H9 (cell line): Measurements from ENCODE around the gene FCGBP. TPM values are rescaled to one million over a fixed set of nuclear protein-coding genes. Genes with fewer than 3 reads are reported as not detected.

Source experiments
- DNase-seq: peaks from one replicate; pipeline ENCODE4 v3.0.0-alpha.2; 2017
- H2AFZ ChIP-seq: one replicate; pipeline ENCODE4 v1.6.1; 2013; ENCODE audit warnings: mild to moderate bottlenecking, low read length, control low read depth, moderate library complexity
- H2AK5ac ChIP-seq: 2 replicates; pipeline ENCODE4 v1.6.1; 2013; ENCODE audit warnings: low read length, control low read depth, mixed read lengths; ENCODE audit not compliant: insufficient read length
- H2BK120ac ChIP-seq: one replicate; pipeline ENCODE4 v1.6.1; 2013; ENCODE audit warnings: low read depth, mild to moderate bottlenecking, low read length, control low read depth, inconsistent platforms; ENCODE audit not compliant: poor library complexity, severe bottlenecking
- H2BK12ac ChIP-seq: 2 replicates; pipeline ENCODE4 v1.6.1; 2013; ENCODE audit warnings: low read length, control low read depth, mixed read lengths, low read depth; ENCODE audit not compliant: insufficient read length
- H2BK15ac ChIP-seq: 2 replicates; pipeline ENCODE4 v1.6.1; 2013; ENCODE audit warnings: low read depth, low read length, control low read depth
- H2BK20ac ChIP-seq: one replicate; pipeline ENCODE4 v1.6.1; 2013; ENCODE audit warnings: low read depth, mild to moderate bottlenecking, low read length, control low read depth, inconsistent platforms; ENCODE audit not compliant: poor library complexity, severe bottlenecking
- H2BK5ac ChIP-seq: 2 replicates; pipeline ENCODE4 v1.6.1; 2013; ENCODE audit warnings: low read length, control low read depth, mixed read lengths; ENCODE audit not compliant: insufficient read length
- H3K14ac ChIP-seq: 2 replicates; pipeline ENCODE4 v1.6.1; 2013; ENCODE audit warnings: low read length, control low read depth; ENCODE audit not compliant: insufficient read depth
- H3K18ac ChIP-seq: 2 replicates; pipeline ENCODE4 v1.6.1; 2013; ENCODE audit warnings: low read depth, mild to moderate bottlenecking, mixed read lengths, low read length, control low read depth; ENCODE audit not compliant: insufficient read length
- H3K23ac ChIP-seq: 2 replicates; pipeline ENCODE4 v1.6.1; 2013; ENCODE audit warnings: low read length, control low read depth, mixed read lengths, low read depth; ENCODE audit not compliant: insufficient read length
- H3K23me2 ChIP-seq: 2 replicates; pipeline ENCODE4 v1.6.1; 2013; ENCODE audit warnings: low read depth, mild to moderate bottlenecking, mixed read lengths, low read length, control low read depth; ENCODE audit not compliant: insufficient read length, poor library complexity, severe bottlenecking
- H3K27ac ChIP-seq: 2 replicates; pipeline ENCODE4 v1.5.1; 2013; ENCODE audit warnings: low read length, control low read depth, mixed read lengths, low read depth; ENCODE audit not compliant: insufficient read length
- H3K27me3 ChIP-seq: 2 replicates; pipeline ENCODE4 v1.6.1; 2013; ENCODE audit warnings: low read length, control low read depth, inconsistent platforms; ENCODE audit not compliant: insufficient read depth
- H3K4ac ChIP-seq: 2 replicates; pipeline ENCODE4 v1.6.1; 2013; ENCODE audit warnings: low read depth, mild to moderate bottlenecking, control low read depth, inconsistent platforms, low read length, moderate library complexity
- H3K4me1 ChIP-seq: 2 replicates; pipeline ENCODE4 v1.6.1; 2013; ENCODE audit warnings: low read length, control low read depth, inconsistent platforms; ENCODE audit not compliant: insufficient read depth
- H3K4me2 ChIP-seq: 2 replicates; pipeline ENCODE4 v1.6.1; 2013; ENCODE audit warnings: low read length, control low read depth, mixed read lengths; ENCODE audit not compliant: insufficient read length, insufficient read depth
- H3K56ac ChIP-seq: 2 replicates; pipeline ENCODE4 v1.6.1; 2013; ENCODE audit warnings: low read depth, mild to moderate bottlenecking, mixed read lengths, low read length, control low read depth; ENCODE audit not compliant: insufficient read length
- H3K79me1 ChIP-seq: 2 replicates; pipeline ENCODE4 v1.6.1; 2013; ENCODE audit warnings: low read depth, mild to moderate bottlenecking, moderate library complexity, low read length, control low read depth, inconsistent platforms; ENCODE audit not compliant: insufficient read depth, poor library complexity, severe bottlenecking
- H3K79me2 ChIP-seq: 2 replicates; pipeline ENCODE4 v1.6.1; 2013; ENCODE audit warnings: low read length, control low read depth, inconsistent platforms; ENCODE audit not compliant: insufficient read depth
- H3K9ac ChIP-seq: 2 replicates; pipeline ENCODE4 v1.6.1; 2013; ENCODE audit warnings: low read length, control low read depth, mixed read lengths; ENCODE audit not compliant: insufficient read length; ENCODE audit errors: extremely low read depth
- H3K9me3 ChIP-seq: one replicate; pipeline ENCODE4 v1.6.1; 2013; ENCODE audit warnings: low read depth, low read length, inconsistent platforms; ENCODE audit not compliant: control insufficient read depth
- H3T11ph ChIP-seq: one replicate; pipeline ENCODE4 v1.6.1; 2013; ENCODE audit warnings: mild to moderate bottlenecking, low read length, control low read depth, inconsistent platforms
- H4K20me1 ChIP-seq: one replicate; pipeline ENCODE4 v1.6.1; 2013; ENCODE audit not compliant: control insufficient read depth, insufficient read length, insufficient read depth
- H4K5ac ChIP-seq: 2 replicates; pipeline ENCODE4 v1.6.1; 2013; ENCODE audit warnings: low read depth, mild to moderate bottlenecking, mixed read lengths, low read length, control low read depth; ENCODE audit not compliant: insufficient read length
- H4K8ac ChIP-seq: replicated peaks from 2 replicates; pipeline ENCODE4 v1.6.1; 2013; ENCODE audit warnings: low read length, control low read depth, mixed read lengths, low read depth; ENCODE audit not compliant: insufficient read length
- H4K91ac ChIP-seq: 2 replicates; pipeline ENCODE4 v1.6.1; 2013; ENCODE audit warnings: low read depth, mild to moderate bottlenecking, moderate library complexity, mixed read lengths, low read length, control low read depth; ENCODE audit not compliant: insufficient read length
- H3K27ac Mint-ChIP-seq, 3 experiments: 2 replicates in 2 of 3; 3 replicates in 1 of 3; pipeline ENCODE4 v1.8.0; 2020 to 2021; ENCODE audit warnings: mixed read lengths in 3 of 3, mild to moderate bottlenecking in 1 of 3, moderate library complexity in 1 of 3
- H3K27me3 Mint-ChIP-seq: 2 replicates; pipeline ENCODE4 v1.8.0; 2021; ENCODE audit warnings: low read depth, mild to moderate bottlenecking, moderate library complexity, mixed read lengths
- H3K36me3 Mint-ChIP-seq, 3 experiments: 2 replicates in 2 of 3; 3 replicates in 1 of 3; pipeline ENCODE4 v1.8.0; 2020 to 2021; ENCODE audit warnings: low read depth in 3 of 3, mixed read lengths in 3 of 3; ENCODE audit not compliant: insufficient read depth in 1 of 3
- H3K4me1 Mint-ChIP-seq, 2 experiments: 2 replicates each; pipeline ENCODE4 v1.8.0; 2020; ENCODE audit warnings: mixed read lengths in 2 of 2
- H3K4me3 Mint-ChIP-seq, 2 experiments: 2 replicates in 1 of 2; 3 replicates in 1 of 2; pipeline ENCODE4 v1.8.0; 2020 to 2021; ENCODE audit warnings: mild to moderate bottlenecking in 2 of 2, mixed read lengths in 2 of 2, moderate library complexity in 1 of 2
- H3K9me3 Mint-ChIP-seq, 2 experiments: 2 replicates in 1 of 2; 3 replicates in 1 of 2; pipeline ENCODE4 v1.8.0; 2020; ENCODE audit warnings: mild to moderate bottlenecking in 2 of 2, mixed read lengths in 2 of 2, moderate library complexity in 1 of 2
- CTCF ChIP-seq: fragments of 200-600 bp; sonication (generic); conservative IDR thresholded peaks from 3 replicates; pipeline ENCODE4 v1.8.0; 2021; ENCODE audit warnings: antibody characterized with exemption, mild to moderate bottlenecking
- WGBS: extraction: QIAGEN DNeasy Blood & Tissue Kit; methylation state at CpG from one replicate; pipeline ENCODE4 v1.1.7; 2013; ENCODE audit warnings: missing lambda C conversion rate, low lambda C conversion rate, mixed read lengths; ENCODE audit not compliant: insufficient read length; ENCODE audit errors: extremely low coverage; 5-methylcytosine and 5-hydroxymethylcytosine counted together
- total RNA-seq: library from RNA; stranded (reverse); gene quantifications from 2 replicates; pipeline ENCODE4 v1.2.1, GENCODE V29; 2021

Gene FCGBP
- total RNA-seq, 1 experiment from 2014 or later = 0.13 TPM

DNA sequence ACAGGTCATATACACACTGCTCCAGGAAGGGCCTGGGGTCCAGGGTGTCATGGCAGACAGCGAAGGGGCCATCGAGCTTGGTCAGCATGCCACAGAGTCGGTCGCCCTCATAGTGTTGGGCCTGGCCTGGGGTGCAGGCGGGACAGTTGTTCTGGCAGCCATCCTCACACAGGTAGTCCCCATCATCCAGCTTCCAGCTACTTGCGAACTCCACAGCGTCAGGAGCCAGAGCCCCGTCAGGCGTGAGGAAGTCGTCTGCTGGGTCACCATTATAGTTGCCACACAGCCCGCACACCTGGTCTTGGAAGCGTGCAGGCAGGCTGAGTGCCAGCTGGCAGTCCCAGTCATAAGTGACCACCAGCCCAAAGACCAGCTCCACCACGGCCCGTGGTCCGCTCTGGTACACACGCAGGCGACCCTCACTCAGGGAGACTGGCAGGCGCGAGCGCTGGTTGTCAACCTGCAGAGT, 16.2 kb downstream of the FCGBP start:
- Histone ChIP-seq H3K4ac (no peak overlapping the region), H4K91ac (no peak overlapping the region), H3K23ac (no peak overlapping the region), H3K4me1 (no peaks in the 10 kb centered on the region), H2AFZ (no peak overlapping the region), H3K9me3 (no peaks in the 10 kb centered on the region), H3K23me2 (peaks cover 5% of the 10 kb centered on the region), H2BK20ac (no peak overlapping the region), H3K79me1 (no peaks in the 10 kb centered on the region), H2BK5ac (no peak overlapping the region), H2BK15ac (peak overlapping the region; percentile 24; the same call in 1 of the 2 replicates), H3K27ac (no peak overlapping the region), H3K14ac (no peak overlapping the region; the same call in 1 of the 2 replicates), H3K9ac (no peak overlapping the region), H3K27me3 (no peaks in the 10 kb centered on the region), H3K56ac (no peak overlapping the region), H4K20me1 (no peaks in the 10 kb centered on the region), H3K4me2 (no peak overlapping the region), H3T11ph (no peak overlapping the region), H2BK120ac (no peak overlapping the region), H3K79me2 (no peaks in the 10 kb centered on the region), H4K8ac (no peak overlapping the region), H2AK5ac (no peak overlapping the region), H3K18ac (no peak overlapping the region), H2BK12ac (no peak overlapping the region), H4K5ac (no peak overlapping the region)
- 0 out of 7 replicates have a peak overlapping the region, but pooled peaks of 1 of the 3 experiments have one; percentile 6 for H3K27ac Mint-ChIP-seq
- TF ChIP-seq CTCF = no peak
- no peak for DNase-seq
- no peaks in the 10 kb centered on the region for H3K27me3 Mint-ChIP-seq
- no CpG with 5 or more reads among the region's 20 CpGs for WGBS
- H3K4me3 Mint-ChIP-seq = no peak overlapping the region
- H3K9me3 Mint-ChIP-seq = no peaks in the 10 kb centered on the region
- H3K4me1 Mint-ChIP-seq = no peaks in the 10 kb centered on the region
- no peaks in the 10 kb centered on the region for H3K36me3 Mint-ChIP-seq
